SK-N-MC (cell line): ENCODE measurements around the gene FILIP1.

Experiments used
- EZH2 ChIP-seq: fragments of 200-600 bp; sonication (generic); IDR thresholded peaks from one replicate; pipeline ENCODE4 v1.6.1; 2017; ENCODE audit warnings: antibody characterized with exemption
- POLR2AphosphoS5 ChIP-seq: IDR thresholded peaks from 2 replicates; pipeline ENCODE4 v1.6.1; 2012; ENCODE audit warnings: mild to moderate bottlenecking, low read depth, low read length, borderline replicate concordance

GRCh38 chr6:75416443-75416842 lies 77.2 kb downstream of the FILIP1 start:
- TF ChIP-seq POLR2AphosphoS5 (no peak), EZH2 (no peak)
